Ectodermal cell (in vitro differentiated cells): ENCODE measurements around the gene PNMA6F. TPM values are rescaled to one million over a fixed set of nuclear protein-coding genes. Genes with fewer than 3 reads are reported as not detected.

ENCODE experiments used
- H3K27ac ChIP-seq: 2 replicates; pipeline ENCODE4 v1.7.0; 2013; ENCODE audit warnings: mild to moderate bottlenecking, low read depth, low read length; ENCODE audit not compliant: insufficient read depth, poor library complexity, severe bottlenecking
- H3K27me3 ChIP-seq: 2 replicates; pipeline ENCODE4 v1.7.0; 2013; ENCODE audit warnings: mild to moderate bottlenecking, low read length; ENCODE audit not compliant: insufficient read depth, control insufficient read depth, poor library complexity, severe bottlenecking
- H3K36me3 ChIP-seq: one replicate; pipeline ENCODE4 v1.7.0; 2013; ENCODE audit warnings: low read length; ENCODE audit not compliant: control insufficient read depth, insufficient read depth
- H3K4me1 ChIP-seq: one replicate; pipeline ENCODE4 v1.7.0; 2013; ENCODE audit warnings: low read length; ENCODE audit not compliant: control insufficient read depth, insufficient read depth
- H3K4me3 ChIP-seq: 2 replicates; pipeline ENCODE4 v1.7.0; 2013; ENCODE audit warnings: low read depth, low read length, control low read depth; ENCODE audit not compliant: insufficient read depth
- H3K9me3 ChIP-seq: 2 replicates; pipeline ENCODE4 v1.7.0; 2013; ENCODE audit warnings: mild to moderate bottlenecking, low read length, moderate library complexity; ENCODE audit not compliant: control insufficient read depth
- WGBS, 2 experiments: methylation state at CpG; one replicate each; pipeline ENCODE4 v1.1.7; 2013; ENCODE audit warnings: missing lambda C conversion rate in 2 of 2; 5-methylcytosine and 5-hydroxymethylcytosine counted together
- polyA plus RNA-seq, 4 experiments: library from polyadenylated mRNA; stranded (reverse); fragments of 50-300 nt; gene quantifications; one replicate each; pipeline ENCODE4 v1.2.3, GENCODE V29; 2013

The PNMA6F gene
- not detected for polyA plus RNA-seq (2013, experiment 1 of 4)
- 0.11 TPM for polyA plus RNA-seq (2013, experiment 2 of 4)
- not detected for polyA plus RNA-seq (2013, experiment 3 of 4)
- polyA plus RNA-seq (2013, experiment 4 of 4), result not detected

- no peaks in the 10 kb centered on the region for H3K9me3 ChIP-seq
- 61 to 74% methylated on average over 35 of the region's 36 CpGs for WGBS, 2 experiments
- H3K27ac ChIP-seq, result no peak within 1 kb of the TSS
- no peaks in the 10 kb centered on the region for H3K36me3 ChIP-seq
- H3K4me3 ChIP-seq, result no peak within 1 kb of the TSS
- no peaks in the 10 kb centered on the region for H3K4me1 ChIP-seq
- H3K27me3 ChIP-seq, result peaks cover 4% of the 10 kb centered on the region
Measured at GRCh38 chrX:153321381-153322124, at the start of gene PNMA6F. TSS of gene PNMA6F (minus strand) at chrX:153321767. CDS start at chrX:153320674, 1,093 bp downstream.

- H3K4me3 ChIP-seq, result no peak overlapping the region
- no peak overlapping the region for H3K27ac ChIP-seq
- WGBS, 2 experiments, result 83 to 86% methylated on average over 3 of the region's 3 CpGs
- H3K27me3 ChIP-seq, result no peaks in the 10 kb centered on the region
- H3K9me3 ChIP-seq, result no peaks in the 10 kb centered on the region
- H3K4me1 ChIP-seq, result no peaks in the 10 kb centered on the region
- no peaks in the 10 kb centered on the region for H3K36me3 ChIP-seq
Measured at GRCh38 chrX:153371256-153371655, 49.7 kb upstream of the PNMA6F start.

GRCh38 chrX:153370293-153371055, 48.9 kb upstream of the PNMA6F start:
- Histone ChIP-seq H3K36me3 (no peaks in the 10 kb centered on the region), H3K27me3 (no peaks in the 10 kb centered on the region), H3K9me3 (no peaks in the 10 kb centered on the region), H3K27ac (no peak overlapping the region), H3K4me3 (no peak overlapping the region), H3K4me1 (no peaks in the 10 kb centered on the region)
- 95 to 96% methylated on average over 6 to 7 of the region's 8 CpGs for WGBS, 2 experiments

GRCh38 chrX:153366878-153367538, 45.4 kb upstream of the PNMA6F start:
- 84% methylated on average over 5 of the region's 5 CpGs; no CpG with 5 or more reads in 1 of the 2 experiments for WGBS, 2 experiments
- no peak overlapping the region for H3K4me3 ChIP-seq
- no peaks in the 10 kb centered on the region for H3K4me1 ChIP-seq
- H3K9me3 ChIP-seq, result no peaks in the 10 kb centered on the region
- H3K27me3 ChIP-seq, result no peaks in the 10 kb centered on the region
- no peaks in the 10 kb centered on the region for H3K36me3 ChIP-seq
- no peak overlapping the region for H3K27ac ChIP-seq

DNA sequence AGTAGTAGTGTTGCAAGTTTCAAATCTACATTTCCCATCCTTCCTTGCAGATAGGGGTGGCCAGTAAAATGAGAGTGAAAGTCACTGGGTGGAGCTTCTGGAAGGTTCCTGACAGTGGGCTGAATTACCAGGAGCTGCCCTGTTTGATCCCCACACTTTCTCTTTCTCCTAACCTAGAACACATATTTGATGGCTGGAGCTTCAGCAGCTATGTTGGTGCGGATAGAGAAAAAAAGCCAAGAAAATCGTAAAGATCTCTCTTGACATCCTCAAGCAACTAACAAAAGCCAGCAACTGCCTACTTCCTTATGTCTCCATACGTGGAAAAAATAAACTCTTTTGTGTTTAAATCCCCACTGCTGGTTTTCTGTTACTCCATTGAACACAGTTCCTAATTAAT, 44.6 kb upstream of the PNMA6F start:
- no peak overlapping the region for H3K4me3 ChIP-seq
- 91 to 92% methylated on average over 3 of the region's 3 CpGs for WGBS, 2 experiments
- H3K27me3 ChIP-seq, result no peaks in the 10 kb centered on the region
- H3K36me3 ChIP-seq, result no peaks in the 10 kb centered on the region
- no peaks in the 10 kb centered on the region for H3K4me1 ChIP-seq
- H3K27ac ChIP-seq, result no peak overlapping the region
- H3K9me3 ChIP-seq, result no peaks in the 10 kb centered on the region

- WGBS, 2 experiments, result 89 to 100% methylated on average over 1 to 2 of the region's 4 CpGs
- Histone ChIP-seq H3K27me3 (no peaks in the 10 kb centered on the region), H3K9me3 (no peaks in the 10 kb centered on the region), H3K4me3 (no peak overlapping the region), H3K27ac (no peak overlapping the region), H3K4me1 (no peaks in the 10 kb centered on the region), H3K36me3 (no peaks in the 10 kb centered on the region)
Measured at GRCh38 chrX:153365670-153366069, 44.1 kb upstream of the PNMA6F start.

DNA sequence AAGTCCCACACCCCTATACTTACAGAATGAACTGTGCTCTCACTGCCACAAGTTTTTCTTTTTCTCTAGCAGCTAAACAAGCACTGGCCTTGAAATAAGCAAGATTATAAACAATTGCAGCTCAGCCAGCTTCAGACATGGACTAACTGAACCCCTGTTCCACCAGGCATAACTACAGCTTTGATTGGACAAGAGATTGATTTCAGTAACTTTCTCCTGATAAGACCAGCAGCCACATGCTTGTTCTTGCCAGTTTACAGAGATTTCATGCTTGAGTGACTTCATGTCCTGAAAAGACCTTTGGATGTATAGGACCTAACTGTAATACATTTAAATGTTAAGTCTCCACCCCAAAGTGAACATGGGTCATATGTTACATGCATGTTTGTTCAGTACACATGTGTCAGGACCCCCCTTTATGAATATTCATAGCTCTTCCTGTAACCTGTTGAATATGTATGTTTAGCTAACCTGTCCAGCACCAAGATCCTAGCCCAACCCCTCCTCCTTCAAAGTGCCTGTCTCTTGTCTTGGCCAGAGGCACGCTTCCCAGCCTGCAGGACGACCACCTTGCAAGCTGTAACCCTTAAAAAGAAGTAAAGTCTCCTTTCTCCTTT, 40.3 kb upstream of the PNMA6F start:
- Histone ChIP-seq H3K4me3 (no peak overlapping the region), H3K9me3 (no peaks in the 10 kb centered on the region), H3K27ac (no peak overlapping the region), H3K4me1 (no peaks in the 10 kb centered on the region), H3K27me3 (no peaks in the 10 kb centered on the region), H3K36me3 (no peaks in the 10 kb centered on the region)
- 92 to 100% methylated on average over 1 to 2 of the region's 2 CpGs for WGBS, 2 experiments

DNA sequence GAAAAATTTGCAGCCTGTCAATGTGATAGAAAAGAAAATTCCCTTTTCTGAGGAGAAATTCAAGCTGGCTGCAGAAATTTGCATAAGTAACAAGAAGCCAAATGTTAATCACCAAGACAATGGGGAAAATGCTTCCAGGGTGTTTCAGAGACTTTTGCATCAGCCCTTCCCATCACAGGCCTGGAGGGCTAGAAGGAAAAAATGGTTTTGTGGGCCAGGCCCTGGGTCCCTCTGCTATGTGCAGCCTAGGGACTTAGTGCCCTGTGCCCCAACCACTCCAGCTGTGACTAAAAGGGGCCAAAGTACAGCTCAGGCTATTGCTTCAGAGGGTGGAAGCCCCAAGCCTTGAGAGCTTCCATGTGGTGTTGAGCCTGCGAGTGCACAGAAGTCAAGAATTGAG, 36.3 kb upstream of the PNMA6F start:
- no peaks in the 10 kb centered on the region for H3K4me1 ChIP-seq
- no peaks in the 10 kb centered on the region for H3K9me3 ChIP-seq
- no peak overlapping the region for H3K4me3 ChIP-seq
- no peaks in the 10 kb centered on the region for H3K27me3 ChIP-seq
- H3K27ac ChIP-seq, result no peak overlapping the region
- 92 to 94% methylated on average over 1 of the region's 1 CpG for WGBS, 2 experiments
- no peaks in the 10 kb centered on the region for H3K36me3 ChIP-seq

GRCh38 chrX:153353416-153353815, 31.8 kb upstream of the PNMA6F start:
- no peaks in the 10 kb centered on the region for H3K9me3 ChIP-seq
- no peak overlapping the region for H3K27ac ChIP-seq
- WGBS, 2 experiments, result 82 to 85% methylated on average over 12 of the region's 12 CpGs

More at GRCh38 chrX:153353416-153353815, 31.8 kb upstream of the PNMA6F start:
- Histone ChIP-seq H3K4me1 (no peaks in the 10 kb centered on the region), H3K27me3 (no peaks in the 10 kb centered on the region), H3K36me3 (no peaks in the 10 kb centered on the region), H3K4me3 (no peak overlapping the region)
